Stomach smooth muscle (tissue), 2 donors: ENCODE data around the gene IFT22.
"Not testable (repeated sequence)": the region's sequence is repeated elsewhere in the genome, so short reads cannot be mapped to it uniquely, and the experiment has no call there.

ENCODE experiments used
- H3K27ac ChIP-seq: one replicate; pipeline ENCODE4 v1.7.0; 2013; ENCODE audit warnings: mild to moderate bottlenecking, low read length, inconsistent platforms
- H3K27me3 ChIP-seq, 2 donors: one replicate each; pipeline ENCODE4 v1.7.0; 2013; ENCODE audit warnings: low read length in 2 of 2; ENCODE audit not compliant: insufficient read depth in 2 of 2, control insufficient read depth in 1 of 2
- H3K36me3 ChIP-seq, 2 donors: one replicate each; pipeline ENCODE4 v1.7.0; 2013; ENCODE audit warnings: low read length in 2 of 2; ENCODE audit not compliant: control insufficient read depth in 2 of 2, insufficient read depth in 2 of 2
- H3K4me1 ChIP-seq: one replicate; pipeline ENCODE4 v1.7.0; 2013; ENCODE audit warnings: low read length; ENCODE audit not compliant: control insufficient read depth, insufficient read depth
- H3K4me3 ChIP-seq, 2 donors: one replicate each; pipeline ENCODE4 v1.7.0; 2013; ENCODE audit warnings: low read length in 2 of 2
- H3K9ac ChIP-seq, 2 donors: one replicate each; pipeline ENCODE4 v1.7.0; 2013; ENCODE audit warnings: low read length in 2 of 2, mild to moderate bottlenecking in 1 of 2
- H3K9me3 ChIP-seq, 2 donors: one replicate each; pipeline ENCODE4 v1.7.0; 2013; ENCODE audit warnings: low read length in 2 of 2; ENCODE audit not compliant: control insufficient read depth in 2 of 2
- donor health status: healthy.
- donor health status: Pancreatic carcinoma.

The IFT22 gene

GRCh38 chr7:101293069-101294021 lies 28.3 kb downstream of the IFT22 start:
- H3K27me3 ChIP-seq: peaks cover 23% of the 10 kb centered on the region in 2 donors
- H3K9ac ChIP-seq, H3K27ac ChIP-seq, H3K36me3 ChIP-seq, H3K4me1 ChIP-seq, H3K9me3 ChIP-seq, H3K4me3 ChIP-seq: not testable (repeated sequence)

- H3K9ac ChIP-seq, H3K9me3 ChIP-seq, H3K4me3 ChIP-seq, H3K27ac ChIP-seq, H3K4me1 ChIP-seq, H3K36me3 ChIP-seq: not testable (repeated sequence)
- peaks cover 19 to 20% of the 10 kb centered on the region in 2 donors for H3K27me3 ChIP-seq
Observed at GRCh38 chr7:101292566-101292965, 29.0 kb downstream of the IFT22 start.

GRCh38 chr7:101290186-101291037 lies 31.2 kb downstream of the IFT22 start:
- not testable (repeated sequence) for H3K4me3 ChIP-seq, H3K4me1 ChIP-seq, H3K27ac ChIP-seq, H3K9me3 ChIP-seq, H3K9ac ChIP-seq, H3K36me3 ChIP-seq
- H3K27me3 ChIP-seq: peaks cover 17 to 20% of the 10 kb centered on the region in 2 donors

GRCh38 chr7:101289687-101290086 lies 31.9 kb downstream of the IFT22 start:
- H3K36me3 ChIP-seq, H3K4me1 ChIP-seq, H3K4me3 ChIP-seq, H3K9ac ChIP-seq, H3K9me3 ChIP-seq, H3K27ac ChIP-seq: not testable (repeated sequence)
- peaks cover 17 to 20% of the 10 kb centered on the region in 2 donors for H3K27me3 ChIP-seq

- Histone ChIP-seq H3K27ac (no peak overlapping the region), H3K4me3 (no peak overlapping the region), H3K9me3 (no peaks in the 10 kb centered on the region), H3K27me3 (peaks cover 11 to 15% of the 10 kb centered on the region in 2 donors), H3K36me3 (no peaks in the 10 kb centered on the region), H3K4me1 (no peaks in the 10 kb centered on the region), H3K9ac (no peak overlapping the region)
Observed at GRCh38 chr7:101288439-101288838, 33.2 kb downstream of the IFT22 start.

- Histone ChIP-seq H3K4me3 (no peak overlapping the region), H3K27me3 (peaks cover 6 to 9% of the 10 kb centered on the region in 2 donors), H3K9ac (no peak overlapping the region), H3K4me1 (peaks cover 4% of the 10 kb centered on the region), H3K36me3 (no peaks in the 10 kb centered on the region), H3K9me3 (no peaks in the 10 kb centered on the region), H3K27ac (no peak overlapping the region)
Observed at GRCh38 chr7:101287032-101287431, 34.6 kb downstream of the IFT22 start.

GRCh38 chr7:101285880-101286279 lies 35.7 kb downstream of the IFT22 start:
- not testable (repeated sequence) for H3K9me3 ChIP-seq, H3K27ac ChIP-seq, H3K4me1 ChIP-seq, H3K27me3 ChIP-seq, H3K36me3 ChIP-seq, H3K4me3 ChIP-seq, H3K9ac ChIP-seq

GRCh38 chr7:101285171-101285570 lies 36.4 kb downstream of the IFT22 start:
- Histone ChIP-seq H3K4me3 (no peak overlapping the region), H3K9me3 (no peaks in the 10 kb centered on the region), H3K36me3 (no peaks in the 10 kb centered on the region), H3K9ac (no peak overlapping the region), H3K27me3 (peaks cover 0 to 3% of the 10 kb centered on the region in 2 donors), H3K4me1 (peaks cover 4% of the 10 kb centered on the region), H3K27ac (no peak overlapping the region)

- not testable (repeated sequence) for H3K27me3 ChIP-seq, H3K27ac ChIP-seq, H3K9me3 ChIP-seq, H3K4me3 ChIP-seq, H3K4me1 ChIP-seq, H3K9ac ChIP-seq, H3K36me3 ChIP-seq
Observed at GRCh38 chr7:101280912-101281311, 40.7 kb downstream of the IFT22 start.

- H3K4me3 ChIP-seq: no peak overlapping the region
- peaks cover 4% of the 10 kb centered on the region for H3K4me1 ChIP-seq
- H3K27ac ChIP-seq: no peak overlapping the region
- H3K9me3 ChIP-seq: no peaks in the 10 kb centered on the region
- no peak overlapping the region for H3K9ac ChIP-seq
- no peaks in the 10 kb centered on the region for H3K36me3 ChIP-seq
- peaks cover 0 to 9% of the 10 kb centered on the region in 2 donors for H3K27me3 ChIP-seq
Observed at GRCh38 chr7:101278461-101279292, 42.9 kb downstream of the IFT22 start.
